Measurements from ENCODE around the gene CKAP2L.

CKAP2L gene

GRCh38 chr2:112687522-112687921 lies 76.9 kb downstream of the CKAP2L start:
- H3K36me3 ChIP-seq (ENCODE audit: control insufficient read depth in 4 of 4, insufficient read depth in 4 of 4, low read length in 3 of 4): no peaks in the 10 kb centered on the region
- no peak overlapping the region for H3K4me3 ChIP-seq (ENCODE audit: control insufficient read depth in 1 of 7, extremely low read depth in 1 of 7, insufficient read depth in 4 of 7, low read depth in 2 of 7, low read length in 6 of 7)
- no peak for DNase-seq
- H3K27ac ChIP-seq (ENCODE audit: insufficient read depth in 1 of 2, low read depth in 1 of 2, low read length in 2 of 2, poor library complexity in 1 of 2, severe bottlenecking in 2 of 2): no peak overlapping the region
- ChIA-PET POLR2A (interaction anchor here (0.7 kb wide), 1 partner anchor 17 kb away, joined by 3 read pairs; no protein-coding TSS in a partner anchor), CTCF (interaction anchor here (0.8 to 16.8 kb wide), 7 partner anchors 11 to 58 kb away, joined by 3 to 210 read pairs (median 10); partner anchors contain the start of gene NT5DC4)
- no peaks in the 10 kb centered on the region for H3K9me3 ChIP-seq (ENCODE audit: control extremely low read depth in 1 of 5, control insufficient read depth in 4 of 5, insufficient read depth in 2 of 5, low read depth in 1 of 5, low read length in 4 of 5)
- H3K4me1 ChIP-seq (ENCODE audit: control extremely low read depth in 1 of 4, control insufficient read depth in 4 of 4, insufficient read depth in 4 of 4, low read length in 3 of 4): peaks cover 2 to 53% (median 27%) of the 10 kb centered on the region in 4 experiments
- no peaks in the 10 kb centered on the region for H3K27me3 ChIP-seq (replicated peaks in 2 of 5; ENCODE audit: control insufficient read depth in 4 of 5, insufficient read depth in 5 of 5, low read length in 4 of 5)
- 95% methylated on average over 5 of the region's 6 CpGs for WGBS (ENCODE audit: insufficient coverage)

All from common myeloid progenitor, CD34-positive (primary cell).